Liver (tissue), 9 donors: ENCODE data around the gene C5. TPM values are rescaled to one million over a fixed set of nuclear protein-coding genes. Genes with fewer than 3 reads are reported as not detected.

Experiments
- DNase-seq: peaks from one replicate; pipeline ENCODE4 v3.0.0-alpha.2; 2017; ENCODE audit warnings: low spot score
- H3K27ac ChIP-seq, 2 donors: one replicate each; pipeline ENCODE4 v1.7.0; 2013; ENCODE audit warnings: inconsistent platforms in 2 of 2, low read length in 2 of 2, control low read depth in 1 of 2, low read depth in 1 of 2, mild to moderate bottlenecking in 1 of 2
- H3K27me3 ChIP-seq, 4 donors: one replicate each; pipeline versions ENCODE4 v1.6.1 to v1.7.0; 2013; ENCODE audit warnings: low read length in 3 of 4, inconsistent platforms in 1 of 4, mild to moderate bottlenecking in 1 of 4, moderate library complexity in 1 of 4; ENCODE audit not compliant: control insufficient read depth in 4 of 4, insufficient read depth in 4 of 4
- H3K36me3 ChIP-seq, 4 donors: one replicate each; pipeline versions ENCODE4 v1.6.1 to v1.7.0; 2013; ENCODE audit warnings: low read length in 3 of 4, mild to moderate bottlenecking in 3 of 4, low read depth in 1 of 4, moderate library complexity in 1 of 4; ENCODE audit not compliant: control insufficient read depth in 4 of 4, insufficient read depth in 3 of 4
- H3K4me1 ChIP-seq, 4 donors: one replicate each; pipeline versions ENCODE4 v1.6.1 to v1.7.0; 2013; ENCODE audit warnings: low read length in 3 of 4, mild to moderate bottlenecking in 3 of 4, moderate library complexity in 1 of 4; ENCODE audit not compliant: control insufficient read depth in 4 of 4, insufficient read depth in 4 of 4
- H3K4me3 ChIP-seq, 3 donors: one replicate each; pipeline versions ENCODE4 v1.6.1 to v1.7.0; 2013; ENCODE audit warnings: low read length in 3 of 3, control low read depth in 1 of 3, low read depth in 1 of 3, mild to moderate bottlenecking in 1 of 3
- H3K9ac ChIP-seq, 2 donors: one replicate each; pipeline ENCODE4 v1.7.0; 2013; ENCODE audit warnings: low read length in 2 of 2, mild to moderate bottlenecking in 2 of 2, moderate library complexity in 2 of 2, control low read depth in 1 of 2, low read depth in 1 of 2
- H3K9me3 ChIP-seq, 4 donors: one replicate each; pipeline versions ENCODE4 v1.6.1 to v1.7.0; 2013; ENCODE audit warnings: low read length in 3 of 4; ENCODE audit not compliant: control insufficient read depth in 4 of 4
- CTCF ChIP-seq: fragments of 150-350 bp; IDR thresholded peaks from 2 replicates; pipeline ENCODE4 v1.5.1; 2017; ENCODE audit warnings: improper control_type of control experiment, low read depth, low read length; ENCODE audit not compliant: missing input control
- EGR1 ChIP-seq, 2 donors: IDR thresholded peaks; 2 replicates each; pipeline ENCODE4 v1.6.1; 2016 to 2018; ENCODE audit warnings: antibody characterized with exemption in 2 of 2, low read depth in 2 of 2
- FOXA1 ChIP-seq: IDR thresholded peaks from 2 replicates; pipeline ENCODE4 v1.6.1; 2016; ENCODE audit warnings: antibody characterized with exemption
- FOXA2 ChIP-seq: IDR thresholded peaks from 2 replicates; pipeline ENCODE4 v1.6.1; 2016; ENCODE audit warnings: antibody characterized with exemption
- GABPA ChIP-seq, 2 donors: IDR thresholded peaks in 1 of 2; conservative IDR thresholded peaks in 1 of 2; 2 replicates each; pipeline ENCODE4 v1.6.1; 2016; ENCODE audit warnings: antibody characterized with exemption in 2 of 2, mild to moderate bottlenecking in 1 of 2, moderate library complexity in 1 of 2
- HNF4A ChIP-seq, 2 donors: conservative IDR thresholded peaks; 2 replicates each; pipeline ENCODE4 v1.6.1; 2016; ENCODE audit warnings: antibody characterized with exemption in 2 of 2, mild to moderate bottlenecking in 2 of 2
- HNF4G ChIP-seq: IDR thresholded peaks from 2 replicates; pipeline ENCODE4 v1.6.1; 2016; ENCODE audit warnings: antibody characterized with exemption
- JUND ChIP-seq, 2 donors: IDR thresholded peaks; 2 replicates each; pipeline ENCODE4 v1.6.1; 2016; ENCODE audit warnings: antibody characterized with exemption in 2 of 2
- NR2F2 ChIP-seq: IDR thresholded peaks from 2 replicates; pipeline ENCODE4 v1.6.1; 2016; ENCODE audit warnings: antibody characterized with exemption
- RAD21 ChIP-seq, 2 donors: IDR thresholded peaks; 2 replicates each; pipeline ENCODE4 v1.6.1; 2016; ENCODE audit warnings: antibody characterized with exemption in 2 of 2, mild to moderate bottlenecking in 2 of 2
- REST ChIP-seq: IDR thresholded peaks from 2 replicates; pipeline ENCODE4 v1.6.1; 2016; ENCODE audit warnings: antibody characterized with exemption, mild to moderate bottlenecking
- RXRA ChIP-seq, 2 donors: IDR thresholded peaks; 2 replicates each; pipeline ENCODE4 v1.6.1; 2017 to 2018; ENCODE audit warnings: antibody characterized with exemption in 2 of 2, mild to moderate bottlenecking in 1 of 2
- SP1 ChIP-seq: IDR thresholded peaks from 2 replicates; pipeline ENCODE4 v1.6.1; 2018; ENCODE audit warnings: antibody characterized with exemption, mild to moderate bottlenecking
- TAF1 ChIP-seq: conservative IDR thresholded peaks from 2 replicates; pipeline ENCODE4 v1.6.1; 2016; ENCODE audit warnings: antibody characterized with exemption, mild to moderate bottlenecking
- YY1 ChIP-seq: IDR thresholded peaks from 2 replicates; pipeline ENCODE4 v1.6.1; 2016; ENCODE audit warnings: antibody characterized with exemption, mild to moderate bottlenecking
- WGBS: extraction: QIAGEN DNeasy Blood & Tissue Kit; methylation state at CpG from one replicate; pipeline ENCODE4 v1.1.7; 2013; 5-methylcytosine and 5-hydroxymethylcytosine counted together
- polyA plus RNA-seq, 2 donors: library from polyadenylated mRNA; stranded (reverse) in 1 of 2; unstranded in 1 of 2; fragments of 200-250 nt in 1 of 2; fragments of >200 nt in 1 of 2; fragmentation: Nextera tagmentation in 1 of 2; extraction: Ambion mirVana in 1 of 2; gene quantifications; one replicate each; pipeline versions ENCODE4 v1.2.1 to v1.2.3, GENCODE V29; 2013 to 2015
- total RNA-seq, 2 donors: library from RNA; depleted of rRNA; stranded (reverse); fragments of >200 nt; gene quantifications; one replicate each; pipeline ENCODE4 v1.2.3, GENCODE V29; 2014
- TF ChIP-seq, protein P1 (sequence below): IDR thresholded peaks from 2 replicates; pipeline ENCODE4 v1.6.1; 2016; ENCODE audit warnings: antibody characterized with exemption
- TF ChIP-seq, protein P2 (sequence below): IDR thresholded peaks from 2 replicates; pipeline ENCODE4 v1.6.1; 2016; ENCODE audit warnings: antibody characterized with exemption
- TF ChIP-seq, protein P3 (sequence below): IDR thresholded peaks from 2 replicates; pipeline ENCODE4 v1.6.1; 2016; ENCODE audit warnings: antibody characterized with exemption
- donor health status: healthy.
- donor health status: healthy.
- donor health status: healthy.
- donor health status: healthy.
- donor health status: healthy.

The C5 gene
- total and polyA plus RNA-seq, 4 donors = 127 to 485 (median 361) TPM

DNA sequence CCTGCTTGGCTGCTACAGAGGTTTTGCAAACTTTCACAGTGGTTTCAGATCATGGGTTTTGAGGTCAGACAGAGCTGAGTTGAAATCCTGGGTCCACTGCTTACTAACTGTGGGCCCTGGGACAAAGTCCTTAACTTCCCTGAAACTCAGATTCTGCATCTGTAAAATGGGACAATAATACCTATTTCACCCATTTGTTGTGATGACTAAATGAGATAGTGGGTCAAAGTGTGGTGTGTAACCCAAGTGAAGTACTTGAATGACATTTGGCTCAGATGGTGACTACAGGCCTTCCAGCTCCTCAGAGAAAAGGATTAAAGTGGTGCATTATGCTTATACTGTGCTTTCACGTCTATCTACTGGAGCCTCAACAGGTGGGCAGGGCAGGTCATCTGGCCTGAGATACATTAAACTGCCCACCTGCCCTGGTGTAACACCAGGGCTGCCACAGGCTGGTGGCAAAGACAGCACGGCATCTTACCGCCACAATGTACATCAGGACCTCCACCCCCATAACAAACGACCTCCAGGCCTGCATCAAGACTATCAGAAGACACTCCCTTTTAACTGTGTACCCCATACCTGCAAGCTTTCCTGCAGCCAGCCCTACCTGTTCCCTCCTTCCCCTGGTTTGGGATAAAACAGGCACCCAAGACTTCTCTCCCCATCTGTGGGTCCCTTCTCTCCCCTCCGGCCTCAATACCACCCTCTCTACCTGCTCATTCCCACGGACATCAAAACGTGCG is 122.6 kb downstream of the C5 start:
- Histone ChIP-seq H3K9ac (no peak overlapping the region), H3K36me3 (no peaks in the 10 kb centered on the region), H3K9me3 (no peaks in the 10 kb centered on the region), H3K27ac (peak overlapping the region in 1 of 2 donors; percentile 79), H3K4me1 (peaks cover 0 to 10% (median 4%) of the 10 kb centered on the region in 4 donors), H3K4me3 (no peak overlapping the region), H3K27me3 (no peaks in the 10 kb centered on the region)
- TF ChIP-seq HNF4G (no peak), REST (no peak), RAD21 (IDR thresholded peaks at IDR 0.05) (no peak), RXRA (IDR thresholded peaks at IDR 0.05) (no peak), CTCF (no peak), FOXA2 (no peak), GABPA (IDR thresholded peaks at IDR 0.05 in 1 of 2, conservative IDR thresholded peaks at IDR 0.05 in 1 of 2) (no peak), TAF1 (no peak), EGR1 (IDR thresholded peaks at IDR 0.05; ENCODE audit: low read depth in 2 of 2) (no peak), SP1 (no peak)
- TF ChIP-seq, protein P1, sequence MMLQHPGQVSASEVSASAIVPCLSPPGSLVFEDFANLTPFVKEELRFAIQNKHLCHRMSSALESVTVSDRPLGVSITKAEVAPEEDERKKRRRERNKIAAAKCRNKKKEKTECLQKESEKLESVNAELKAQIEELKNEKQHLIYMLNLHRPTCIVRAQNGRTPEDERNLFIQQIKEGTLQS = no peak
- TF ChIP-seq, protein P2, sequence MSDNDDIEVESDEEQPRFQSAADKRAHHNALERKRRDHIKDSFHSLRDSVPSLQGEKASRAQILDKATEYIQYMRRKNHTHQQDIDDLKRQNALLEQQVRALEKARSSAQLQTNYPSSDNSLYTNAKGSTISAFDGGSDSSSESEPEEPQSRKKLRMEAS = no peak
- TF ChIP-seq, protein P3, sequence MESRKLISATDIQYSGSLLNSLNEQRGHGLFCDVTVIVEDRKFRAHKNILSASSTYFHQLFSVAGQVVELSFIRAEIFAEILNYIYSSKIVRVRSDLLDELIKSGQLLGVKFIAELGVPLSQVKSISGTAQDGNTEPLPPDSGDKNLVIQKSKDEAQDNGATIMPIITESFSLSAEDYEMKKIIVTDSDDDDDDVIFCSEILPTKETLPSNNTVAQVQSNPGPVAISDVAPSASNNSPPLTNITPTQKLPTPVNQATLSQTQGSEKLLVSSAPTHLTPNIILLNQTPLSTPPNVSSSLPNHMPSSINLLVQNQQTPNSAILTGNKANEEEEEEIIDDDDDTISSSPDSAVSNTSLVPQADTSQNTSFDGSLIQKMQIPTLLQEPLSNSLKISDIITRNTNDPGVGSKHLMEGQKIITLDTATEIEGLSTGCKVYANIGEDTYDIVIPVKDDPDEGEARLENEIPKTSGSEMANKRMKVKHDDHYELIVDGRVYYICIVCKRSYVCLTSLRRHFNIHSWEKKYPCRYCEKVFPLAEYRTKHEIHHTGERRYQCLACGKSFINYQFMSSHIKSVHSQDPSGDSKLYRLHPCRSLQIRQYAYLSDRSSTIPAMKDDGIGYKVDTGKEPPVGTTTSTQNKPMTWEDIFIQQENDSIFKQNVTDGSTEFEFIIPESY = no peak
- WGBS = 79% methylated on average over 8 of the region's 8 CpGs
- DNase-seq = no peak

GRCh38 chr9:120926397-120926928 is 123.6 kb downstream of the C5 start, which contains the start of gene TRAF1:
Gene TRAF1 (minus strand): TSS chr9:120926796. CDS start chr9:120926075, 721 bp downstream.
- Histone ChIP-seq H3K36me3 (no peaks in the 10 kb centered on the region), H3K27ac (peak within 1 kb of the TSS; percentile 60 to 61), H3K9me3 (no peaks in the 10 kb centered on the region), H3K4me3 (no peak within 1 kb of the TSS), H3K27me3 (no peaks in the 10 kb centered on the region), H3K4me1 (peaks cover 0 to 10% (median 4%) of the 10 kb centered on the region in 4 donors), H3K9ac (peak within 1 kb of the TSS in 1 of 2 donors; percentile 38)
- 80% methylated on average over 6 of the region's 6 CpGs for WGBS
- DNase-seq = no peak
- TF ChIP-seq HNF4G (no peak), FOXA2 (no peak), EGR1 (IDR thresholded peaks at IDR 0.05; ENCODE audit: low read depth in 2 of 2) (no peak), RAD21 (IDR thresholded peaks at IDR 0.05) (no peak), FOXA1 (no peak), HNF4A (conservative IDR thresholded peaks at IDR 0.05) (no peak), JUND (IDR thresholded peaks at IDR 0.05) (no peak), SP1 (no peak), GABPA (IDR thresholded peaks at IDR 0.05 in 1 of 2, conservative IDR thresholded peaks at IDR 0.05 in 1 of 2) (no peak), REST (no peak), YY1 (no peak), NR2F2 (no peak)
- TF ChIP-seq, protein P1 = no peak
